HepG2 (cell line): ENCODE results near the gene OR51T1. TPM values are rescaled to one million over a fixed set of nuclear protein-coding genes. Genes with fewer than 3 reads are reported as not detected.
"Not testable (repeated sequence)": the region's sequence is repeated elsewhere in the genome, so short reads cannot be mapped to it uniquely, and the experiment has no call there.

Experiments
- ATAC-seq: fragments of 200-7000 bp; cut with Tn5 transposase; 3 replicates; pipeline ENCODE4 v1.9.1; 2020; ENCODE audit warnings: mild to moderate bottlenecking, moderate library complexity
- BruUV-seq: library from RNA; stranded (reverse); fragments of 400-500 nt; replicated peaks from 2 replicates; lab custom pipeline; 2021; lab: Mats Ljungman, UMichigan
- CTCF ChIA-PET: fragments of 300-600 bp; formaldehyde crosslinking; extraction: SDS; loops from one replicate; lab custom pipeline; 2021; ENCODE audit warnings: low total read pairs, inconsistent platforms, low intra/inter-chr PET ratio; lab: Yijun Ruan, JAX
- POLR2A ChIA-PET: fragments of 350-600 bp; sonication (Branson Sonifier 250); formaldehyde crosslinking; loops from one replicate; lab custom pipeline; 2020; ENCODE audit warnings: antibody characterized with exemption, inconsistent platforms; lab: Yijun Ruan, JAX
- DNase-seq: peaks from one replicate; pipeline ENCODE4 v3.0.0-alpha.2; 2015; ENCODE audit warnings: low spot score
- FAIRE-seq: peaks from 3 replicates; lab custom pipeline; 2011; peaks lifted over from hg19 to GRCh38; lab: Jason Lieb, UNC
- H2AFZ ChIP-seq: one replicate; pipeline ENCODE4 v1.6.1; 2011; ENCODE audit warnings: low read length, inconsistent platforms
- H3K27ac ChIP-seq: fragments of 300-600 bp; 3 replicates; pipeline ENCODE4 v1.8.0; 2011; ENCODE audit warnings: mixed run types, mild to moderate bottlenecking, mixed read lengths, low read length, inconsistent platforms; ENCODE audit not compliant: insufficient read depth; ENCODE audit errors: extremely low read length
- H3K27me3 ChIP-seq, 2 experiments: fragments of 200-600 bp in 1 of 2; 2 replicates in 1 of 2; 3 replicates in 1 of 2; pipeline versions ENCODE4 v1.6.0 to v1.8.0; 2011; ENCODE audit warnings: low read length in 2 of 2, mild to moderate bottlenecking in 2 of 2, moderate library complexity in 2 of 2, inconsistent platforms in 1 of 2; ENCODE audit not compliant: insufficient read depth in 2 of 2, control insufficient read depth in 1 of 2
- H3K36me3 ChIP-seq, 2 experiments: fragments of 200-600 bp in 1 of 2; replicated peaks in 1 of 2; 2 replicates in 1 of 2; 3 replicates in 1 of 2; pipeline versions ENCODE4 v1.5.1 to v1.8.0; 2011; ENCODE audit warnings: low read length in 2 of 2, inconsistent platforms in 1 of 2; ENCODE audit not compliant: insufficient read depth in 2 of 2, control insufficient read depth in 1 of 2
- H3K4me1 ChIP-seq: 2 replicates; pipeline ENCODE4 v1.5.1; 2012; ENCODE audit warnings: low read length, inconsistent platforms; ENCODE audit not compliant: insufficient read depth
- H3K4me2 ChIP-seq: 2 replicates; pipeline ENCODE4 v1.6.0; 2011; ENCODE audit warnings: low read depth, low read length, inconsistent platforms
- H3K4me3 ChIP-seq, 3 experiments: fragments of 200-600 bp in 1 of 3; sonication (generic), shearing (Covaris generic) in 1 of 3; replicated peaks in 1 of 3; 2 replicates each; pipeline ENCODE4 v1.5.1; 2011 to 2016; ENCODE audit warnings: low read length in 3 of 3, inconsistent platforms in 2 of 3, low read depth in 2 of 3, mild to moderate bottlenecking in 2 of 3, control low read depth in 1 of 3, mixed read lengths in 1 of 3; ENCODE audit not compliant: insufficient read depth in 1 of 3
- H3K79me2 ChIP-seq: one replicate; pipeline ENCODE4 v1.6.1; 2011; ENCODE audit warnings: low read length, inconsistent platforms; ENCODE audit not compliant: insufficient read depth
- H3K9ac ChIP-seq: 2 replicates; pipeline ENCODE4 v1.6.0; 2011; ENCODE audit warnings: mild to moderate bottlenecking, low read depth, low read length, inconsistent platforms; ENCODE audit not compliant: insufficient read depth
- H3K9me3 ChIP-seq: 2 replicates; pipeline ENCODE4 v1.5.1; 2012; ENCODE audit warnings: mild to moderate bottlenecking, low read length
- H4K20me1 ChIP-seq: 2 replicates; pipeline ENCODE4 v1.6.0; 2011; ENCODE audit warnings: inconsistent platforms, mild to moderate bottlenecking, low read length, moderate library complexity; ENCODE audit not compliant: insufficient read depth
- FUBP1 ChIP-seq: sonication (generic); formaldehyde crosslinking; IDR thresholded peaks from 2 replicates; pipeline ENCODE4 v1.5.1; 2020; ENCODE audit warnings: missing genetic modification reagents, mild to moderate bottlenecking, borderline replicate concordance
- HOXA7 ChIP-seq: sonication (generic); formaldehyde crosslinking; IDR thresholded peaks from 2 replicates; pipeline ENCODE4 v1.8.1; 2022; ENCODE audit warnings: mild to moderate bottlenecking, missing genetic modification reagents, moderate library complexity
- JUN ChIP-seq: sonication (generic); formaldehyde crosslinking; IDR thresholded peaks from 2 replicates; pipeline ENCODE4 v1.4.0; 2020; ENCODE audit warnings: mild to moderate bottlenecking, missing genetic modification reagents
- MED1 ChIP-seq: sonication (generic); formaldehyde crosslinking; IDR thresholded peaks from 2 replicates; pipeline ENCODE4 v1.4.0; 2020; ENCODE audit warnings: missing genetic modification reagents
- NFRKB ChIP-seq: fragments of 450-650 bp; IDR thresholded peaks from 2 replicates; pipeline ENCODE4 v1.6.1; 2017
- SIX1 ChIP-seq: sonication (generic); formaldehyde crosslinking; IDR thresholded peaks from 2 replicates; pipeline ENCODE4 v1.4.0; 2020; ENCODE audit warnings: missing genetic modification reagents, borderline replicate concordance
- ZFP90 ChIP-seq: sonication (generic); formaldehyde crosslinking; IDR thresholded peaks from 2 replicates; pipeline ENCODE4 v1.8.0; 2022; ENCODE audit warnings: missing genetic modification reagents, mild to moderate bottlenecking, inconsistent platforms, borderline replicate concordance
- ZNF232 ChIP-seq: sonication (generic); formaldehyde crosslinking; IDR thresholded peaks from 2 replicates; pipeline ENCODE4 v1.4.0; 2020; ENCODE audit warnings: missing genetic modification reagents, borderline replicate concordance
- WGBS: methylation state at CpG from one replicate; pipeline ENCODE4 v1.1.6; 2017; ENCODE audit warnings: low lambda C conversion rate; 5-methylcytosine and 5-hydroxymethylcytosine counted together
- in situ Hi-C: cut with HindIII; loops from 2 replicates; pipeline ENCODE4 v1.10.0; 2017; ENCODE audit warnings: low pct_unique_long_range_greater_than_20kb; ENCODE audit not compliant: extremely low pct_ligation_motif_present
- intact Hi-C: fragments of 100-400 bp; cut with micrococcal nuclease; formaldehyde crosslinking; loops from one replicate; pipeline ENCODE4 v1.10.0; 2022; ENCODE audit not compliant: unreplicated experiment
- polyA plus RNA-seq, 8 experiments: library from polyadenylated mRNA; depleted of rRNA in 3 of 8; stranded (reverse) in 7 of 8; unstranded in 1 of 8; fragments of >200 nt; fragmentation: Illumina TruSeq in 4 of 8; extraction: Trizol in 4 of 8; gene quantifications; 2 replicates each; pipeline versions ENCODE4 v1.2.1 to v1.2.3, GENCODE V29; 2011 to 2016; ENCODE audit warnings: low read depth in 4 of 8, missing spikeins in 1 of 8, mixed read lengths in 1 of 8; ENCODE audit not compliant: insufficient read depth in 1 of 8
- total RNA-seq, 5 experiments: library from RNA; depleted of rRNA; stranded (reverse); fragments of >200 nt; fragmentation: Illumina TruSeq; extraction: Trizol; gene quantifications; 2 replicates each; pipeline ENCODE4 v1.2.3, GENCODE V29; 2016; ENCODE audit warnings: low read depth in 1 of 5

Gene OR51T1
- total and polyA plus RNA-seq, 2 of the 13 experiments (the other 11 are each of a cell fraction or from before 2014, with no cell fraction given): not detected

GRCh38 chr11:4848908-4849532 is 32.7 kb upstream of the OR51T1 start, which contains the start of gene OR51S1:
Gene OR51S1, minus strand, starts transcription at chr11:4849208. Its CDS starts 0 bp downstream, at chr11:4849208.
- H3K4me2 ChIP-seq: no peak within 1 kb of the TSS
- H3K4me1 ChIP-seq: no peaks in the 10 kb centered on the region
- H3K27me3 ChIP-seq: no peaks in the 10 kb centered on the region
- no TSS peak for BruUV-seq
- H3K36me3 ChIP-seq: no peaks in the 10 kb centered on the region
- no peak for DNase-seq
- H4K20me1 ChIP-seq: no peaks in the 10 kb centered on the region
- POLR2A ChIA-PET: no interaction called here
- H3K9me3 ChIP-seq: no peaks in the 10 kb centered on the region
- no peak within 1 kb of the TSS for H3K27ac ChIP-seq
- no peak within 1 kb of the TSS for H2AFZ ChIP-seq
- no peak for TF ChIP-seq HOXA7 (CRISPR knock-in tag)
- FAIRE-seq: no peak
- no peak within 1 kb of the TSS for H3K4me3 ChIP-seq
- WGBS: 5% methylated on average over 9 of the region's 9 CpGs
- ATAC-seq: peak; percentile 54; the same call in 2 of the 3 replicates
- intact Hi-C loops (no loop called here), in situ Hi-C loops (loop anchor here (25.0 kb wide), 1 partner anchor 112 kb away; no protein-coding TSS in a partner anchor)
- H3K9ac ChIP-seq: no peak within 1 kb of the TSS
- CTCF ChIA-PET: no interaction called here
- H3K79me2 ChIP-seq: no peaks in the 10 kb centered on the region

- H3K36me3 ChIP-seq: no peaks in the 10 kb centered on the region
- ATAC-seq (no peak), FAIRE-seq (no peak), DNase-seq (no peak)
- no peak overlapping the region for H2AFZ ChIP-seq
- TF ChIP-seq SIX1 (CRISPR knock-in tag) (no peak), ZNF232 (CRISPR knock-in tag) (no peak), JUN (CRISPR knock-in tag) (no peak), MED1 (CRISPR knock-in tag) (no peak), FUBP1 (CRISPR knock-in tag) (no peak), ZFP90 (CRISPR knock-in tag) (no peak), NFRKB (no peak)
- H3K4me1 ChIP-seq: no peaks in the 10 kb centered on the region
- no peak overlapping the region for H3K4me2 ChIP-seq
- in situ Hi-C loops (no loop called here), intact Hi-C loops (no loop called here)
- no peaks in the 10 kb centered on the region for H4K20me1 ChIP-seq
- H3K79me2 ChIP-seq: no peaks in the 10 kb centered on the region
- 0% methylated on average over 3 of the region's 4 CpGs for WGBS
- BruUV-seq: no TSS peak
- POLR2A ChIA-PET: no interaction called here
- no peak overlapping the region for H3K9ac ChIP-seq
- H3K4me3 ChIP-seq: no peak overlapping the region
- H3K9me3 ChIP-seq: no peaks in the 10 kb centered on the region
- H3K27ac ChIP-seq: no peak overlapping the region
- no peaks in the 10 kb centered on the region for H3K27me3 ChIP-seq
- CTCF ChIA-PET: no interaction called here
These were observed 30.7 kb upstream of the OR51T1 start for GRCh38 chr11:4851033-4851432.

- H2AFZ ChIP-seq, ATAC-seq, H3K27ac ChIP-seq, POLR2A ChIA-PET, H3K27me3 ChIP-seq, H3K9me3 ChIP-seq, H3K4me2 ChIP-seq, H3K79me2 ChIP-seq, H3K4me1 ChIP-seq, H4K20me1 ChIP-seq, intact Hi-C loops, CTCF ChIA-PET, BruUV-seq, DNase-seq, H3K9ac ChIP-seq, in situ Hi-C loops, H3K36me3 ChIP-seq, FAIRE-seq, H3K4me3 ChIP-seq: not testable (repeated sequence)
- 27% methylated on average over 7 of the region's 7 CpGs for WGBS
These were observed 27.4 kb upstream of the OR51T1 start for GRCh38 chr11:4854286-4854685.
